Activated CD8-positive, alpha-beta T cell treated with anti-CD3 and anti-CD28 coated beads, Interleukin-2, amount 10 ng/mL, durations not matched to agents 7 days and 5 days (primary cell): ENCODE measurements around the gene ATRN. TPM values are rescaled to one million over a fixed set of nuclear protein-coding genes. Genes with fewer than 3 reads are reported as not detected.

Source experiments
- ATAC-seq: fragments of 150-1000 bp; cut with Tn5 transposase; one replicate; pipeline ENCODE4 v1.10.0; 2021; ENCODE audit warnings: moderate library complexity
- CTCF ChIA-PET: fragments of 350-600 bp; sonication (Branson Sonifier 250); formaldehyde crosslinking; loops from one replicate; lab custom pipeline; 2021; ENCODE audit warnings: antibody characterized with exemption; lab: Charles Lee
- POLR2A ChIA-PET: fragments of 350-600 bp; sonication (Branson Sonifier 250); formaldehyde crosslinking; loops from one replicate; lab custom pipeline; 2021; ENCODE audit warnings: antibody characterized with exemption; lab: Charles Lee
- DNase-seq: peaks from one replicate; pipeline ENCODE4 v3.0.0-alpha.2; 2020
- H3K27ac Mint-ChIP-seq: one replicate; pipeline ENCODE4 v1.8.0; 2021; ENCODE audit warnings: mild to moderate bottlenecking, mixed read lengths
- H3K27me3 Mint-ChIP-seq: one replicate; pipeline ENCODE4 v1.8.0; 2021; ENCODE audit warnings: low read depth, mixed read lengths
- H3K36me3 Mint-ChIP-seq: one replicate; pipeline ENCODE4 v1.8.0; 2021; ENCODE audit warnings: low read depth, mixed read lengths
- H3K4me1 Mint-ChIP-seq: one replicate; pipeline ENCODE4 v1.8.0; 2021; ENCODE audit warnings: low read depth, mixed read lengths
- H3K4me3 Mint-ChIP-seq: one replicate; pipeline ENCODE4 v1.8.0; 2021; ENCODE audit warnings: mild to moderate bottlenecking, mixed read lengths
- H3K9me3 Mint-ChIP-seq: one replicate; pipeline ENCODE4 v1.8.0; 2022; ENCODE audit warnings: mixed read lengths; ENCODE audit not compliant: insufficient read depth
- total RNA-seq, 2 experiments: library from RNA; stranded (reverse); gene quantifications; one replicate each; pipeline ENCODE4 v1.2.3, GENCODE V29; 2021

The ATRN gene
- total RNA-seq, 2 experiments from 2014 or later = 8.1 to 8.5 TPM

- Mint-ChIP-seq H3K4me3 (no peak overlapping the region), H3K36me3 (no peaks in the 10 kb centered on the region), H3K9me3 (no peaks in the 10 kb centered on the region), H3K4me1 (peaks cover 4% of the 10 kb centered on the region), H3K27me3 (peaks cover 62% of the 10 kb centered on the region), H3K27ac (no peak overlapping the region)
- ATAC-seq (no peak), DNase-seq (no peak)
- POLR2A ChIA-PET = no interaction called here
- CTCF ChIA-PET = interaction anchor here (0.9 to 4.7 kb wide), 16 partner anchors 11 to 405 kb away, joined by 3 to 59 read pairs (median 6); partner anchors contain the start of gene ADISSP
Measured at GRCh38 chr20:3677733-3678132, 206.9 kb downstream of the ATRN start.

GRCh38 chr20:3678198-3678597 is 207.4 kb downstream of the ATRN start:
- Mint-ChIP-seq H3K27me3 (peaks cover 60% of the 10 kb centered on the region), H3K4me3 (no peak overlapping the region), H3K36me3 (no peaks in the 10 kb centered on the region), H3K27ac (no peak overlapping the region), H3K9me3 (no peaks in the 10 kb centered on the region), H3K4me1 (peaks cover 1% of the 10 kb centered on the region)
- ChIA-PET CTCF (interaction anchor here (0.9 to 4.7 kb wide), 8 partner anchors 12 to 405 kb away, joined by 3 to 59 read pairs (median 12); partner anchors contain the start of gene ADISSP), POLR2A (no interaction called here)
- DNase-seq (no peak), ATAC-seq (no peak)

GRCh38 chr20:3678856-3679720 is 208.3 kb downstream of the ATRN start:
- Mint-ChIP-seq H3K4me3 (no peak overlapping the region), H3K4me1 (peaks cover 1% of the 10 kb centered on the region), H3K36me3 (no peaks in the 10 kb centered on the region), H3K27me3 (peaks cover 63% of the 10 kb centered on the region), H3K9me3 (no peaks in the 10 kb centered on the region), H3K27ac (no peak overlapping the region)
- POLR2A ChIA-PET = no interaction called here
- no peak for ATAC-seq
- CTCF ChIA-PET = interaction anchor here (1.2 to 4.7 kb wide), 2 partner anchors 25 to 31 kb away, joined by 3 to 59 read pairs; no protein-coding TSS in a partner anchor
- DNase-seq = no peak

GRCh38 chr20:3679749-3680700 is 209.2 kb downstream of the ATRN start:
- ATAC-seq = no peak
- CTCF ChIA-PET = interaction anchor here (1.1 to 4.7 kb wide), 3 partner anchors 24 to 31 kb away, joined by 3 to 59 read pairs (median 4); no protein-coding TSS in a partner anchor
- Mint-ChIP-seq H3K27me3 (peaks cover 61% of the 10 kb centered on the region), H3K4me3 (no peak overlapping the region), H3K4me1 (no peaks in the 10 kb centered on the region), H3K27ac (no peak overlapping the region), H3K9me3 (no peaks in the 10 kb centered on the region), H3K36me3 (no peaks in the 10 kb centered on the region)
- no peak for DNase-seq
- POLR2A ChIA-PET = no interaction called here

- H3K27ac Mint-ChIP-seq = no peak overlapping the region
- no peak overlapping the region for H3K4me3 Mint-ChIP-seq
- POLR2A ChIA-PET = no interaction called here
- CTCF ChIA-PET = interaction anchor here (1.1 to 1.2 kb wide), 2 partner anchors 23 to 30 kb away, joined by 3 to 4 read pairs; no protein-coding TSS in a partner anchor
- no peak for ATAC-seq
- DNase-seq = no peak
- peaks cover 57% of the 10 kb centered on the region for H3K27me3 Mint-ChIP-seq
- no peaks in the 10 kb centered on the region for H3K9me3 Mint-ChIP-seq
- no peaks in the 10 kb centered on the region for H3K36me3 Mint-ChIP-seq
- no peaks in the 10 kb centered on the region for H3K4me1 Mint-ChIP-seq
Measured at GRCh38 chr20:3680701-3681351, 210.0 kb downstream of the ATRN start.

GRCh38 chr20:3681352-3681930 is 210.6 kb downstream of the ATRN start:
- no peaks in the 10 kb centered on the region for H3K36me3 Mint-ChIP-seq
- H3K27ac Mint-ChIP-seq = no peak overlapping the region
- no peaks in the 10 kb centered on the region for H3K4me1 Mint-ChIP-seq
- ChIA-PET CTCF (interaction anchor here (0.8 to 1.1 kb wide), 2 partner anchors 30 to 86 kb away, joined by 4 to 5 read pairs; partner anchors contain the start of gene ADISSP), POLR2A (no interaction called here)
- DNase-seq (no peak), ATAC-seq (no peak)
- H3K4me3 Mint-ChIP-seq = no peak overlapping the region
- no peaks in the 10 kb centered on the region for H3K9me3 Mint-ChIP-seq
- H3K27me3 Mint-ChIP-seq = peaks cover 58% of the 10 kb centered on the region

GRCh38 chr20:3681931-3682781 is 211.3 kb downstream of the ATRN start, which contains the start of gene ADAM33:
Gene ADAM33 (minus strand): TSS chr20:3682010. CDS start chr20:3682004, 6 bp downstream.
- Mint-ChIP-seq H3K4me3 (no peak within 1 kb of the TSS), H3K9me3 (no peaks in the 10 kb centered on the region), H3K4me1 (no peaks in the 10 kb centered on the region), H3K27ac (no peak within 1 kb of the TSS), H3K36me3 (no peaks in the 10 kb centered on the region), H3K27me3 (peaks cover 56% of the 10 kb centered on the region)
- ATAC-seq = no peak
- ChIA-PET CTCF (interaction anchor here (0.8 kb wide), 1 partner anchor 86 kb away, joined by 5 read pairs; the partner anchor contains the start of gene ADISSP), POLR2A (no interaction called here)
- DNase-seq = no peak

GRCh38 chr20:3685341-3685740 is 214.5 kb downstream of the ATRN start:
- H3K27ac Mint-ChIP-seq = no peak overlapping the region
- ATAC-seq (no peak), DNase-seq (no peak)
- H3K4me1 Mint-ChIP-seq = no peaks in the 10 kb centered on the region
- no peaks in the 10 kb centered on the region for H3K9me3 Mint-ChIP-seq
- CTCF ChIA-PET = interaction anchor here (0.9 kb wide), 1 partner anchor 26 kb away, joined by 3 read pairs; no protein-coding TSS in a partner anchor
- peaks cover 42% of the 10 kb centered on the region for H3K27me3 Mint-ChIP-seq
- POLR2A ChIA-PET = no interaction called here
- H3K4me3 Mint-ChIP-seq = no peak overlapping the region
- H3K36me3 Mint-ChIP-seq = no peaks in the 10 kb centered on the region

GRCh38 chr20:3686421-3686820 is 215.6 kb downstream of the ATRN start:
- CTCF ChIA-PET = interaction anchor here (1.1 to 2.5 kb wide), 2 partner anchors 10 to 24 kb away, joined by 7 read pairs; no protein-coding TSS in a partner anchor
- ATAC-seq (no peak), DNase-seq (no peak)
- Mint-ChIP-seq H3K4me3 (no peak overlapping the region), H3K9me3 (no peaks in the 10 kb centered on the region), H3K4me1 (no peaks in the 10 kb centered on the region), H3K36me3 (no peaks in the 10 kb centered on the region), H3K27ac (no peak overlapping the region), H3K27me3 (peaks cover 32% of the 10 kb centered on the region)
- POLR2A ChIA-PET = interaction anchor here (0.6 kb wide), 1 partner anchor 1462 kb away, joined by 4 read pairs; no protein-coding TSS in a partner anchor

- peaks cover 29% of the 10 kb centered on the region for H3K27me3 Mint-ChIP-seq
- ATAC-seq (no peak), DNase-seq (no peak)
- no peaks in the 10 kb centered on the region for H3K9me3 Mint-ChIP-seq
- ChIA-PET CTCF (interaction anchor here (1.1 to 2.5 kb wide), 2 partner anchors 10 to 24 kb away, joined by 7 read pairs; no protein-coding TSS in a partner anchor), POLR2A (no interaction called here)
- no peak overlapping the region for H3K4me3 Mint-ChIP-seq
- H3K36me3 Mint-ChIP-seq = no peaks in the 10 kb centered on the region
- H3K4me1 Mint-ChIP-seq = no peaks in the 10 kb centered on the region
- H3K27ac Mint-ChIP-seq = no peak overlapping the region
Measured at GRCh38 chr20:3686867-3687321, 216.1 kb downstream of the ATRN start.
